Measurements from ENCODE around the gene KCNE3. TPM values are rescaled to one million over a fixed set of nuclear protein-coding genes. Genes with fewer than 3 reads are reported as not detected.

KCNE3 gene
- total RNA-seq, 3 donors from 2014 or later (not counting 1 experiment from before 2014, with no cell fraction given) = 0.82 to 3.6 (median 1.3) TPM

DNA sequence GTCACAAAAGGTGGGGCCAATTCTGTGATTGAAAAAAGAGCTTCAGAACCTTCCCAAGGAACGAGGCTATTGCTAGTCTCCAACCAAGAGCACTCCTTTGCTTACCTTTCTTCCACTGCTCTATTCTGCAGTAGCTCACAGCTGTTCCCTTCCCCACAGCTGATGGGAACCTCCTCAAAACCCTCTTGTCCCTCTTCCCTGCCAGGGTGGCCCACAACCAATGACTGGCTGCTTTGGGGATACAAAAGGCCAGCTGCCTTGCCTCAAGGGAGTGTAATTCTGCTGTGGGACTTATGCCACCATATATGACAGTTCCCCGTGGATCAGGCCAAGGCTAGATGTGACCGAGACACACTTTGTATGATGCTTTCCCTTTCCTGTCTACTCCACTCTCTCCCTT lies 15.0 kb downstream of the KCNE3 start:
- Mint-ChIP-seq H3K4me3 (no peak overlapping the region), H3K27me3 (ENCODE audit: low read depth in 2 of 2) (peaks cover 5 to 15% of the 10 kb centered on the region in 2 donors), H3K4me1 (peaks cover 0 to 10% of the 10 kb centered on the region in 2 donors), H3K9me3 (no peaks in the 10 kb centered on the region), H3K27ac (no peak overlapping the region), H3K36me3 (no peaks in the 10 kb centered on the region)
- no peak for ATAC-seq
- TF ChIP-seq, protein P1, sequence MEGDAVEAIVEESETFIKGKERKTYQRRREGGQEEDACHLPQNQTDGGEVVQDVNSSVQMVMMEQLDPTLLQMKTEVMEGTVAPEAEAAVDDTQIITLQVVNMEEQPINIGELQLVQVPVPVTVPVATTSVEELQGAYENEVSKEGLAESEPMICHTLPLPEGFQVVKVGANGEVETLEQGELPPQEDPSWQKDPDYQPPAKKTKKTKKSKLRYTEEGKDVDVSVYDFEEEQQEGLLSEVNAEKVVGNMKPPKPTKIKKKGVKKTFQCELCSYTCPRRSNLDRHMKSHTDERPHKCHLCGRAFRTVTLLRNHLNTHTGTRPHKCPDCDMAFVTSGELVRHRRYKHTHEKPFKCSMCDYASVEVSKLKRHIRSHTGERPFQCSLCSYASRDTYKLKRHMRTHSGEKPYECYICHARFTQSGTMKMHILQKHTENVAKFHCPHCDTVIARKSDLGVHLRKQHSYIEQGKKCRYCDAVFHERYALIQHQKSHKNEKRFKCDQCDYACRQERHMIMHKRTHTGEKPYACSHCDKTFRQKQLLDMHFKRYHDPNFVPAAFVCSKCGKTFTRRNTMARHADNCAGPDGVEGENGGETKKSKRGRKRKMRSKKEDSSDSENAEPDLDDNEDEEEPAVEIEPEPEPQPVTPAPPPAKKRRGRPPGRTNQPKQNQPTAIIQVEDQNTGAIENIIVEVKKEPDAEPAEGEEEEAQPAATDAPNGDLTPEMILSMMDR (IDR thresholded peaks at IDR 0.05) = no peak
- no peak for DNase-seq
- no peak overlapping the region for H3K27ac ChIP-seq (ENCODE audit: low read length)
- WGBS (ENCODE audit: insufficient coverage) = 82% methylated on average over 3 of the region's 3 CpGs
- no peaks in the 10 kb centered on the region for H3K36me3 ChIP-seq (ENCODE audit: control insufficient read depth, insufficient read depth, low read length)
- H3K9me3 ChIP-seq (ENCODE audit: control insufficient read depth, insufficient read depth, low read length) = no peaks in the 10 kb centered on the region
- no peaks in the 10 kb centered on the region for H3K27me3 ChIP-seq (ENCODE audit: control insufficient read depth, insufficient read depth, low read length)
- no peak overlapping the region for H3K4me3 ChIP-seq (ENCODE audit: low read length)
- H3K4me1 ChIP-seq (ENCODE audit: control insufficient read depth, insufficient read depth, low read length) = no peaks in the 10 kb centered on the region
- intact Hi-C loops (cut with micrococcal nuclease) = no loop called here

DNA sequence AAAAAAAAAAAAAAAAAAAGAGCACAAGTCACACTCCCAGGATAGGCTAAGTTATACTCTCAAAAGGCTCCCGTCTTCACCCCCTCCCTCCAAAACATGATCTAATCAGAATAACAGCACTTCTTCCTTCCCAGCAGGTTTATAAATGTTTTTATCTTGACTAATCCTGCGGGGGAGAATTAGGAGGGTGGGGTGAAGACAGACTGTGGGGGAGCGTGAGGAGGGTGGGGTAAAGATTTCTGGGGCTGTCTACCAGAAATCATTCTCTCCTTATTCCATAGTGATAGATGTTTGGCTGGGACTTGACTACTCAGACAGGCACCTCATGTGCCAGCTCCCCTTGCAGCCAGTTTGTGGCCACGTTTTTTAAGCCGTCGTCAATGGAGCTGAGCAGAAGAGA lies 17.0 kb downstream of the KCNE3 start:
- H3K27ac ChIP-seq (ENCODE audit: low read length) = no peak overlapping the region
- no peaks in the 10 kb centered on the region for H3K9me3 ChIP-seq (ENCODE audit: control insufficient read depth, insufficient read depth, low read length)
- Mint-ChIP-seq H3K9me3 (no peaks in the 10 kb centered on the region), H3K36me3 (no peaks in the 10 kb centered on the region), H3K27ac (no peak overlapping the region), H3K4me1 (peaks cover 0 to 10% of the 10 kb centered on the region in 2 donors), H3K4me3 (no peak overlapping the region), H3K27me3 (ENCODE audit: low read depth in 2 of 2) (peaks cover 9 to 15% of the 10 kb centered on the region in 2 donors)
- ATAC-seq (no peak), DNase-seq (no peak)
- 82% methylated on average over 3 of the region's 6 CpGs for WGBS (ENCODE audit: insufficient coverage)
- no peaks in the 10 kb centered on the region for H3K4me1 ChIP-seq (ENCODE audit: control insufficient read depth, insufficient read depth, low read length)
- H3K27me3 ChIP-seq (ENCODE audit: control insufficient read depth, insufficient read depth, low read length) = no peaks in the 10 kb centered on the region
- intact Hi-C loops (cut with micrococcal nuclease) = no loop called here
- TF ChIP-seq, protein P1 (IDR thresholded peaks at IDR 0.05) = no peak
- no peak overlapping the region for H3K4me3 ChIP-seq (ENCODE audit: low read length)
- H3K36me3 ChIP-seq (ENCODE audit: control insufficient read depth, insufficient read depth, low read length) = no peaks in the 10 kb centered on the region

DNA sequence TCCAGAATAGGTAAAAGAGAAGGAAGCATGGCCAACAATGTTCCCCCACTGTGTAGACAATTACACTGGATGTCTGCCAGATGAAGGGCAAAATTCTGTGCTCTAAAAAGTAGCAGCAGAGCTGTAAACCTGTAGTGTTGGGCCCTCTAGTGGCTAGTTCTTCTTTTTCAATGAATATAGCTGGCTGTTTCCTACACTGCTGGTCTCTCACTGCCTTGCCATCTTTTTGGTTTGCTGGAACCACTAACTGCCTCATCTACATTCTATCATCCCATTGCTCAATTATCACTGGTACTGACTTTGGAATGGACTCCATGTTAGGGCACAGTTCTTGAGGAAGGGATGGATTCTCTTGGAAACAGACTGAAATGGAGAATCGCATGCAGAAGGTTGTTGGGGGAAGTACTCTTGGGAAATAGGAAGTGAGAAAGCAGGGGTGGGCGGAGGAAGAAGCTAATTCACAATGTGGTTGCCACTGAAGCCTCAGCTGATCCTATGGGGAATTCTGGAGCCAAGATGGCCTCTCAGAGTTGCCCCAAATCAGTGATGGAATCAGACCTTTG lies 17.9 kb downstream of the KCNE3 start:
- H3K4me3 ChIP-seq (ENCODE audit: low read length) = no peak overlapping the region
- no peaks in the 10 kb centered on the region for H3K27me3 ChIP-seq (ENCODE audit: control insufficient read depth, insufficient read depth, low read length)
- peak; percentile 76 to 88 (median 86) for ATAC-seq
- TF ChIP-seq, protein P1 (IDR thresholded peaks at IDR 0.05) = peak; percentile 61
- intact Hi-C loops (cut with micrococcal nuclease) = loop anchor here (1.0 to 5.0 kb wide), 4 partner anchors 61 to 487 kb away; no protein-coding TSS in a partner anchor
- H3K9me3 ChIP-seq (ENCODE audit: control insufficient read depth, insufficient read depth, low read length) = no peaks in the 10 kb centered on the region
- H3K36me3 Mint-ChIP-seq = no peaks in the 10 kb centered on the region
- H3K36me3 ChIP-seq (ENCODE audit: control insufficient read depth, insufficient read depth, low read length) = no peaks in the 10 kb centered on the region
- H3K27me3 Mint-ChIP-seq (ENCODE audit: low read depth in 2 of 2) = peaks cover 11 to 18% of the 10 kb centered on the region in 2 donors
- H3K27ac ChIP-seq (ENCODE audit: low read length) = no peak overlapping the region
- peaks cover 0 to 10% of the 10 kb centered on the region in 2 donors for H3K4me1 Mint-ChIP-seq
- no peak overlapping the region for H3K27ac Mint-ChIP-seq
- H3K4me3 Mint-ChIP-seq = no peak overlapping the region
- no peaks in the 10 kb centered on the region for H3K4me1 ChIP-seq (ENCODE audit: control insufficient read depth, insufficient read depth, low read length)
- 33% methylated on average over 2 of the region's 2 CpGs for WGBS (ENCODE audit: insufficient coverage)
- peak in 1 of 2 donors; percentile 83 for DNase-seq
- no peaks in the 10 kb centered on the region for H3K9me3 Mint-ChIP-seq

DNA sequence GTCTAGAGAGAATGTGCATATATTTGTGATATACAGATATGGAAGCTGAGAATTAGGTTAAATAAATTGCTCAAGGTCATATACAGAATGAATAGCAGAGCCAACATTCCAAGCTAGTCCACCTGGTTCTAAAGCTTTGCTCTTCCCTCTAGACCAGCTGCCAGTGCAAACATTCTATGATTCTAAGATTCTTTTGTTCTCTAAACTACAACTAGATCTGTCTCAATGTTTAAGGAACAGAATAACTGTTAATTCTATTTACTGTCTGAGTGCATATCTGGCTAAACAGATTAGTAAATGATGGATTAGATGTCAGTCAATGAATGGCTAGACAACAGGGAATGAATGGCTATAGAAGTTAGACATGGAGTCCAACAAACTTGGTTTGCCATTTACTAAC lies 19.6 kb downstream of the KCNE3 start:
- no peaks in the 10 kb centered on the region for H3K9me3 Mint-ChIP-seq
- Histone ChIP-seq H3K27ac (ENCODE audit: low read length) (no peak overlapping the region), H3K4me1 (ENCODE audit: control insufficient read depth, insufficient read depth, low read length) (no peaks in the 10 kb centered on the region), H3K27me3 (ENCODE audit: control insufficient read depth, insufficient read depth, low read length) (no peaks in the 10 kb centered on the region), H3K9me3 (ENCODE audit: control insufficient read depth, insufficient read depth, low read length) (no peaks in the 10 kb centered on the region), H3K4me3 (ENCODE audit: low read length) (no peak overlapping the region), H3K36me3 (ENCODE audit: control insufficient read depth, insufficient read depth, low read length) (no peaks in the 10 kb centered on the region)
- DNase-seq (no peak), ATAC-seq (no peak)
- no peak overlapping the region for H3K4me3 Mint-ChIP-seq
- no peaks in the 10 kb centered on the region for H3K36me3 Mint-ChIP-seq
- H3K27ac Mint-ChIP-seq = no peak overlapping the region
- intact Hi-C loops (cut with micrococcal nuclease) = loop anchor here (2.0 to 5.0 kb wide), 2 partner anchors 123 to 485 kb away; no protein-coding TSS in a partner anchor
- H3K27me3 Mint-ChIP-seq (ENCODE audit: low read depth in 2 of 2) = peaks cover 10 to 15% of the 10 kb centered on the region in 2 donors
- peaks cover 0 to 4% of the 10 kb centered on the region in 2 donors for H3K4me1 Mint-ChIP-seq
- TF ChIP-seq, protein P1 (IDR thresholded peaks at IDR 0.05) = no peak

Measured in natural killer cell (primary cell).